ENCODE results near the gene FGF9.

DNA sequence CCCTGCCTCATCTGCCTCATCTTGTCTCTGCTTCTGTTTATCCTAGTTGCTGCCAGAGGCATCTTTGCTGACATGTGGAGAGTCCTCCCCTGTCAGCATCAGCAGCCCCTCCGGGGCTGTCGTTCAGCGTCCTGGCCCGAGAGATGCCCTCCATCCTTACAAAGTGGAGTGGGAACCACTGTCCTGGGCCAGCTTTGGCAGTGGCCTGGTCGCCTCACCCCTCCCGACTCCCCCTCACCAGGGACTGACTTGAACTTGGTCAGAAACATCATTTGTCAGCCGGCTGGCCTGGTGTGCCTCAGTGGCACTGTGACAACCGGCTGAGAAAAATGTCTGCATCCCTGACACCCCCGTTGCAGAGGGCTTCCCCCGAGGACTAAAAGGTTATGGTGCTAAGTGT, 20.6 kb downstream of the FGF9 start:
- no peak for TF ChIP-seq POLR2AphosphoS5 (IDR thresholded peaks at IDR 0.05; ENCODE audit: low read depth, low read length)
- no peak for TF ChIP-seq POLR2A (IDR thresholded peaks at IDR 0.05; ENCODE audit: low read depth, low read length)
